Measurements from ENCODE around the gene CSNK2A3. TPM values are rescaled to one million over a fixed set of nuclear protein-coding genes. Genes with fewer than 3 reads are reported as not detected.
"Not testable (repeated sequence)": the region's sequence is repeated elsewhere in the genome, so short reads cannot be mapped to it uniquely, and the experiment has no call there.

The CSNK2A3 gene
- 1 to 10 TPM; 1.0 to 1.1 (median 1.1) TPM for total RNA-seq

DNA sequence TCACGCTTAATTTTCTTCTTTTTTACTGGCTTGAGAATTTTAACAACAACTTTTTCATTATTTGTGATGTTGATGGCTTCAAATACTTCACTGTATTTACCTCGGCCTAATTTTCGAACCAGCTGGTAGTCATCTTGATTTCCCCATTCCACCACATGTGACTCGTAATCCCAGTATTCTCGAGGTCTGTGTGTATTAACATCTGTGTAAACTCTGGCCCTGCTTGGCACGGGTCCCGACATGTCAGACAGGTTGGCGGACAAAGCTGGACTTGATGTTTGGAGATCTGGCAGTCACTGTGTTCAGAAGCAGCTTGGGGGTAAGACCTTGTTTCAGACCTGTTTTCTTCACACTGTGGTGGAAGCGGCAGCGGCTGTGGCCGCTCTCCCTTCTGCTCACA lies at the start of gene CSNK2A3:
TSS of gene CSNK2A3 (minus strand) at position 373 of the 400 bp plus-strand sequence. CDS start at position 242, 131 bp downstream.
- not testable (repeated sequence) for H3K4me1 Mint-ChIP-seq (ENCODE audit: low read depth); H3K9me3 Mint-ChIP-seq; H3K4me3 Mint-ChIP-seq; ATAC-seq; DNase-seq; H3K36me3 Mint-ChIP-seq (ENCODE audit: insufficient read depth)
- peaks cover 13% of the 10 kb centered on the region for H3K27me3 Mint-ChIP-seq (ENCODE audit: low read depth)

DNA sequence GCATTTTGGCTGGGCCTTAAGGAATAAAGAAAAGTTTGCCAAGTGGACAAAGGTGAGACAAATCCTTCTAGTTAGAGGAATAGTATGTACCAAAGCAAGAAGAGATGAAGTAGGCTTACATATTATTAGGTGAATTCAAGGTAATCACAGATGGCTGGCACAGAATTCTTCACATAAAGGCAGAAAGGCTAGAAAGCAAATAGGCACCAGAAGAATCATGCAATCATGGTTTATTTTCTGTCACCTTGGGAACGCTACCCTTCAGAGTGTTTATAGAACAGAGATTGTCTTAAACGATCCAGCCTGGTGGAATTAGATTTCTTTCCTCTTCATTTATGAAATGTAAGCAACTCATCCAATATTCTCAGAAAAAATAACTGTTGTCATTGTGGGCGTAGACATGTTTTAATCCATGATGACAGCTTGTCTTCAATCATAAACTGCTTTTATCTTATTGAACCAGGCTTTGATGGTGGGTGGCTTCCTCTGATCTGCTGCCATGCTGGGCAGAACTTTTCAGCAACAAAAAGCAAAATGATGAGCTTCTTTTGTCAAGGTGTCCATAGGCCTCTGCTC lies 49.0 kb upstream of the CSNK2A3 start:
- no peaks in the 10 kb centered on the region for H3K9me3 Mint-ChIP-seq
- ATAC-seq: no peak
- no peaks in the 10 kb centered on the region for H3K36me3 Mint-ChIP-seq (ENCODE audit: insufficient read depth)
- H3K4me3 Mint-ChIP-seq: no peak overlapping the region
- H3K27me3 Mint-ChIP-seq (ENCODE audit: low read depth): peaks cover 12% of the 10 kb centered on the region
- H3K4me1 Mint-ChIP-seq (ENCODE audit: low read depth): no peaks in the 10 kb centered on the region
- DNase-seq: no peak

DNA sequence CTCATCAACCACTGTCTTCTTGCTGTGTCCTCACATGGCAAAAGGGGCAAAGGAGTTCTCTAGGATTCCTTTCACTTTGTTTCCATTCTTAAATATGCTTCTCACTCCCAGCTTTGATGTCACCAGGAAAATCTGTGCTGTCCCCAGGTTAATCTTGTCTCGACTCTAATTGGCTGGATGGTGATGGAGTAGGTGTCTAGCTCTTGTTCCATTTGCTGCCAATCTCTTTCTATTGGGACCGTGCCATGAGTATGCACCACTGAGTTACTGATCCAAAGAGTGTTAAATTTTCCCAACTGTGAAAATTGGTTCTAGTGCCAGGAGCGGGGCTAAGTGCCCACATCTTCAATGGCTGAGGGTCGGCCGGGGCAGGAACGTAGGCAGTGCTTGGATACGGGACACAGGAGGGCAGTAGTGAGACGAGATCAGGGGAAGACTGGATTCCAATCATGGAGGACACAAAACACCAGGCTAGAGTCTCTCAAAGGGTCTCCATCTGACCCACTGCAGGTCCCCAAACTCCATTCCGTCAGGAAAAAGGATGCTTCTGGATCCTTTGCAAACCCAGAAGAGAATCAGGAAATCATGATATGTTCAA lies 47.7 kb upstream of the CSNK2A3 start:
- no peaks in the 10 kb centered on the region for H3K9me3 Mint-ChIP-seq
- H3K4me1 Mint-ChIP-seq (ENCODE audit: low read depth): no peaks in the 10 kb centered on the region
- H3K4me3 Mint-ChIP-seq: no peak overlapping the region
- H3K36me3 Mint-ChIP-seq (ENCODE audit: insufficient read depth): no peaks in the 10 kb centered on the region
- peaks cover 15% of the 10 kb centered on the region for H3K27me3 Mint-ChIP-seq (ENCODE audit: low read depth)
- ATAC-seq (no peak), DNase-seq (no peak)

DNA sequence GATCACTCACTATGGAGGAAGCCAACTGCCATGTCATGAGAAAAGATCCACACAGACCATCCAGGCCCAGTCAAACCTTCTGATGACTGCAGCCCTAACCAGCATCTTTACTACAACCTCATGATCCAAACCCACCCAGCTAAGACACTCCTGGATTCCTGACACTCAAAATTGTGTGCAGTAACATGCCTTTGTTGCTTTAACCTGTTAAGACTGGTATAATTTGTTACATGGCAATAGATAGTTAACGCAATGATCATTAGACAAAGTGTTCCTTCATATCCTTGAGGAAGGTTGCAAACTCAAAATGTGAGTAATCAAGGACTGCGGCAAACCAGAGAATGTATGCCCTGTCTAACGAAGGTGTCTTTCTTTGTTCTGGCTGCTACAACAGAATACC lies 47.1 kb upstream of the CSNK2A3 start:
- Mint-ChIP-seq H3K27me3 (ENCODE audit: low read depth) (peaks cover 15% of the 10 kb centered on the region), H3K9me3 (no peaks in the 10 kb centered on the region), H3K4me3 (no peak overlapping the region), H3K36me3 (ENCODE audit: insufficient read depth) (no peaks in the 10 kb centered on the region), H3K4me1 (ENCODE audit: low read depth) (no peaks in the 10 kb centered on the region)
- ATAC-seq: no peak
- no peak for DNase-seq

DNA sequence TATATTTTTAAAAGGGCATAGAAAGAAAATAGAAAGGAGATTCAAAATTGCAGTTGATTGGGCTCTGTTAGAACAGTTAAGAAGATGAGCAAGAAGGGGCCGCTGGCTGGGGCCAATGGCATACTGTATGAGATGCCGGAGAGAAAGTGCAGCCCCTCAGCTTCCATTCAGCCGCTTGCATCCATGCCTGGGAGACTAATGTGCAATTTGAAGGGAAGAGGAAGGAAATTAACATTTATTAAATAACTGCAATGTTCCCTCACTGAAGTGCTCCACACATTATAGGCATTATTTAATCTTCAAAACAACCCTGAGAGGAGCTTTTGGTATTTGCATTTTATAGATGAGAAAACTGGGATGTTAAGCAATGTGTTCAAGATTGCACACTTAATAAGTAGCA lies 44.7 kb upstream of the CSNK2A3 start:
- peaks cover 4% of the 10 kb centered on the region for H3K27me3 Mint-ChIP-seq (ENCODE audit: low read depth)
- H3K4me1 Mint-ChIP-seq (ENCODE audit: low read depth): no peaks in the 10 kb centered on the region
- H3K36me3 Mint-ChIP-seq (ENCODE audit: insufficient read depth): no peaks in the 10 kb centered on the region
- no peak for DNase-seq
- H3K4me3 Mint-ChIP-seq: no peak overlapping the region
- no peak for ATAC-seq
- H3K9me3 Mint-ChIP-seq: no peaks in the 10 kb centered on the region

DNA sequence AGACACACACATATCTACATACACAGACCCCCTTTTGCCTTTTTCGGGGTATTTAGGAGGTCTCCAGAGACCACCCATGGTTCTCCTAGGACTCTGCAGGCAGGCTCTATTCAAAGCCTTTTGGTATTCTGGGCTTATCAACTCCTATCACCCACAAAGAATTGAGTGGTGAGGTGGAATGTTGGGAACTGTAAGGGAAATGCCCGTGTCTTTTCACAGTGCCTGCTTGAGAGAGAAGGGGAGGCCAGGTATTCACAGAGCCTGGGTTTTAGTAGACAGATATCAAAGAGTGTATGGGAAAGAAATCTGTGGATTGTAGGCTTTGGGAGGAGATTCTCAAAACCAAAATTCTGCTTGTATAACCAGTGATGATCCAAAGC lies 44.0 kb upstream of the CSNK2A3 start:
- no peaks in the 10 kb centered on the region for H3K36me3 Mint-ChIP-seq (ENCODE audit: insufficient read depth)
- H3K27me3 Mint-ChIP-seq (ENCODE audit: low read depth): peaks cover 4% of the 10 kb centered on the region
- no peak for ATAC-seq
- DNase-seq: no peak
- no peak overlapping the region for H3K4me3 Mint-ChIP-seq
- no peaks in the 10 kb centered on the region for H3K4me1 Mint-ChIP-seq (ENCODE audit: low read depth)
- no peaks in the 10 kb centered on the region for H3K9me3 Mint-ChIP-seq

DNA sequence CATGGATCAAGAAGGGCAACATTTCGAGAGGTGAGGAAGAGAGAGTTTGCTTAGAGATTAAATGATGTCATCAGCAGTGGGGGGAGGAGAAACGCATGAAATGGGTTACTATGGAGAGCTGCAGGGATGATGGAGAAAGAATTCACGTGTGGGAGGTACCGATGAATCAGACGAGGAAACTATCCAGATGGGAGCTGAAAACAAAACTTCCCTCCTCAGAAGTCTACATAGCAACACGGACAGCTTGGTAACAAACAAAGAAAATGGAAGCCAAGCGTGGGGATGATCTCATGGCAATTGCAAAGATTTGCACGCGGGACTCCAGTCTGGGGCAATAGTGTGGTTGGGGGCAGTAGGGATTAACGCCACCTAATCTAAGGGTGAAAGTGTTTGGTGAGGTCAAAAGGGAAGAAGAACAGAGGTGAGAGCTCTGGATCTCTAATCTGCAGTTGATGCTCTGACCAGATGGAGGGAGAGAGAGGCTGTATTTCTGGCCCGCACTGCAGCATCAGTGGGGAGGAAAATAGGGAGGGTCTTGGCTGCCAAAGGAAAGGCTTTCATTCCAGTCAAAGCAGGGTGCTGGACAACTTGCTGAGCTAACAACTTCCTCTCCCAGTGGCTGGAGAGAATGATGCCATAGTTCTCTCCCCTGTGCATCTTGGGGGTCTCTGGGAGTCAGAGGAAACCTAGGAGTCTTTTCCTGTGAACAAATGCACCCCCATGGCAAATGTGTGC lies 43.4 kb upstream of the CSNK2A3 start:
- Mint-ChIP-seq H3K4me1 (ENCODE audit: low read depth) (no peaks in the 10 kb centered on the region), H3K4me3 (no peak overlapping the region), H3K9me3 (no peaks in the 10 kb centered on the region), H3K27me3 (ENCODE audit: low read depth) (peaks cover 4% of the 10 kb centered on the region), H3K36me3 (ENCODE audit: insufficient read depth) (no peaks in the 10 kb centered on the region)
- DNase-seq (no peak), ATAC-seq (no peak)

DNA sequence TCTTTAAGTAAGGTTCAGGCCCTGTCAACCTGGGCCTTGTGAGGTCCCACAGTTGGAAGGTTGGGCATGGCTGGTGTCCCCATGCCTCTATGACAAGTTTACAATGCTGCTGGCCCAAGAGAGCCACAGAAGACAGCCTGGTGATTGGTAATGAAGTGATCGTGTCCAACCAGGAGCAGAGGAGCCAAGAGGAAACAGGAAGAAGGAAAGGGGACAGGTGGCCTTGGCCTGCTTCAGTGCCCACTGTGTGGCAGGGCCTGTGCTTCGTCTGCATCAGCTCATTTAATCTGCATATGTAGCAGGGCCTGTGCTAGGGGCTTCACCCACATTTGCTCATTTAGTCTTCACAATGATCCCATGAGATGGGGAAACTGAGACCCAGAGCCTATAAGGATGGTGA lies 42.1 kb upstream of the CSNK2A3 start:
- Mint-ChIP-seq H3K4me1 (ENCODE audit: low read depth) (no peaks in the 10 kb centered on the region), H3K36me3 (ENCODE audit: insufficient read depth) (no peaks in the 10 kb centered on the region), H3K4me3 (no peak overlapping the region), H3K27me3 (ENCODE audit: low read depth) (peaks cover 4% of the 10 kb centered on the region), H3K9me3 (no peaks in the 10 kb centered on the region)
- no peak for ATAC-seq
- DNase-seq: no peak

DNA sequence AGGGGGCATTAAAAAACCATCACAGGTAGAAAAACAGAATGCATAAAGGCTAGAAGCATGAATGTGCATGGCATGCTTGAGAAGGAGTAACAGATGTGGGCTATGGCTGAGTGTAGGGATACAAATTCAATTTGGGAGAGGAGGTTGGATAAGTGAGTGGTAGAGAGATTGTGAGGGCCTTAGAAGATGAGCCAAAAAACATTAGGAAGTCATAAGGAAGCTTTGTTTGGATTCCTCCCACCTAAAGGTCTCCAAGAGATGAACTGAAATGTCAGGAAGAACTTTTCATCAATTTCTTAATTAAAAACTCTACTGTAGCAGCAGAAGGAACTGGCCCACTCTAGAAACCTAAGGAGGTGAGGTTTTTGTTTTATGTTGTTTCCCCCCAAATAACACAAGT lies 41.2 kb upstream of the CSNK2A3 start:
- no peaks in the 10 kb centered on the region for H3K9me3 Mint-ChIP-seq
- no peak for DNase-seq
- no peaks in the 10 kb centered on the region for H3K36me3 Mint-ChIP-seq (ENCODE audit: insufficient read depth)
- no peak for ATAC-seq
- no peaks in the 10 kb centered on the region for H3K4me1 Mint-ChIP-seq (ENCODE audit: low read depth)
- peaks cover 4% of the 10 kb centered on the region for H3K27me3 Mint-ChIP-seq (ENCODE audit: low read depth)
- no peak overlapping the region for H3K4me3 Mint-ChIP-seq

DNA sequence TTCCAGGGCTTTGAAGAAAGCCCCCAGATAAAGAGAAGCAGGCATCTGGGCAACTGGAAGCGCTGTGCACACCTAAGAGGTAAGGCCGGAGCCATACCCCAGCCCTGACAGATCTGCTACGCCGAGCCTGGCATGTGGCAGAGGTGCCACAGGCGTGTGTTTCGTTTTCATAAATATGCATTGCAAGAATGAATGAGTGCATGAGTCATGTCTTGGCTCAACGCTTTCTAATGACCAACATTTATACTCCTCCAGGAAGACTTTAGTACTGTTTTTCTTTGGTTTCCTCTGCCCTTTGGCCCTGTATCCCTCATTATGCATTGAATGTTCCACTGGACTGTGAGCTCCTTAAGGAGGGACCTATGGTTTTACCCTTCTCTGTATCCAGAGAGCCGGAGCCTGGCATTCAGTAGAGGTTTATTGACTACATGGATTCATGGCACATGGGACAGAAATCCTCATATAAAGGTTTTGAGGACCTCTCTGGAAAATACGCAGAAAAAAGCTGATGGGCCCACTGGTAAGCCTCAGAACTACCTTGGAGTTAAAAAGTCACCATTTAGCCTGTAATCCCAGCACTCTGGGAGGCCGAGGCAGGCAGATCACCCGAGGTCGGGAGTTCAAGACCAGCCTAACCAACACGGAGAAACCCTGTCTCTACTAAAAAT lies 38.9 kb upstream of the CSNK2A3 start:
- no peaks in the 10 kb centered on the region for H3K4me1 Mint-ChIP-seq (ENCODE audit: low read depth)
- H3K9me3 Mint-ChIP-seq: no peaks in the 10 kb centered on the region

DNA sequence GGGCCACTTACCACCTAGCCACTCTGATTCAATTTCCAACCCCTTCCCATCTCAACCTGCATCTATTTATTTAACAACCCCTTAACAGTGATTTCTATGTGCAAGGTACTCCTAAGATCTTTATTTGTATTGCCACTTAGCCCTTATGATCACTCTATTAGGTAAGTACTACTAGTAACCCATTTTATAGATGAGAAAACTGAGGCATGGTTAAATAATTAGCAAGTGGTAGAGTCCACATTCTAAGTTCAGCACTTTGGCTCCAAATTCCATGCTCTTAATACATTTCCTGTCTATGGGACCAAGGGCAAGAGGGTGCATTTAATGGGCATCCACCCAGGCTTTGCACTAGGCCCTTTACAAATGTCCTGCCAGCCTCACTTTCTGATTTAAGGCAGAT lies 38.1 kb upstream of the CSNK2A3 start:
- Mint-ChIP-seq H3K4me1 (ENCODE audit: low read depth) (no peaks in the 10 kb centered on the region), H3K27me3 (ENCODE audit: low read depth) (peaks cover 4% of the 10 kb centered on the region), H3K9me3 (no peaks in the 10 kb centered on the region), H3K36me3 (ENCODE audit: insufficient read depth) (no peaks in the 10 kb centered on the region), H3K4me3 (no peak overlapping the region)
- DNase-seq: no peak
- no peak for ATAC-seq

More for the DNA sequence above, 38.9 kb upstream of the CSNK2A3 start:
- H3K36me3 Mint-ChIP-seq (ENCODE audit: insufficient read depth): no peaks in the 10 kb centered on the region
- H3K4me3 Mint-ChIP-seq: no peak overlapping the region
- H3K27me3 Mint-ChIP-seq (ENCODE audit: low read depth): peaks cover 4% of the 10 kb centered on the region
- ATAC-seq: no peak
- no peak for DNase-seq

DNA sequence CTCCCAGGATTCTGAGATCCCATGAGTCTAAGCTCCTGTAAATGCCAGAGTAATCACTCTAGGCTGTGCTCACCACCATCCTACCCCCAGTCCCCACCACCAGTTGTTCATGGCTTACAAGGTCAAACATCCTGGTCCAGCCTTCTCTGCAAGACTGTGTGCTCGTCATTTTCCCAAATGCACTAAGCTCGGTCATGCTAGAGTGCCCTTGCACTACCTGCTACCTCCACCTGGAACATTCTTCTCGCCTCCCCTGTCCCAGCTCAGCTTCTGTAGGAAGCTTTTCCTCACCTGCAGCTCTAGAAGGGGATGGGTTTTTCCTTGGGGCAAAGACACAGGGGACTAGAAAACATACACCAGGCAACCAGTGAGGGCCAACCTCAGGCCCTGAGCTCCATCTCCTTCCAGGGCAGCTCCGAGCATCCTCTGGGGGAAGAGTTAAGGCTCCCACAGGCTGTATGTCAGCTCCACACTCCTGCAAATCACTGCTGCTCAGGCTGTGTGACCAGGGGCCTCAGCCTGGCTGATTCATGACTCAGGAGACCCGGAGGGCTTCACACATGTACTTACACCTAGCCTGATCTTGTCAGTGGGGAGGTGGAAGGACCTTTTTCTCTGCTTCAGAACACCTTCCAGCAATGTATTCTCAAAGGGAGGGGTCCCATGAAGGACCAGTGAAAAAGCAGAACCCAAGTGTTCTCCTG lies 37.2 kb upstream of the CSNK2A3 start:
- H3K27me3 Mint-ChIP-seq (ENCODE audit: low read depth): peaks cover 2% of the 10 kb centered on the region
- no peaks in the 10 kb centered on the region for H3K9me3 Mint-ChIP-seq
- no peaks in the 10 kb centered on the region for H3K36me3 Mint-ChIP-seq (ENCODE audit: insufficient read depth)
- H3K4me1 Mint-ChIP-seq (ENCODE audit: low read depth): no peaks in the 10 kb centered on the region
- DNase-seq (no peak), ATAC-seq (no peak)
- H3K4me3 Mint-ChIP-seq: no peak overlapping the region

DNA sequence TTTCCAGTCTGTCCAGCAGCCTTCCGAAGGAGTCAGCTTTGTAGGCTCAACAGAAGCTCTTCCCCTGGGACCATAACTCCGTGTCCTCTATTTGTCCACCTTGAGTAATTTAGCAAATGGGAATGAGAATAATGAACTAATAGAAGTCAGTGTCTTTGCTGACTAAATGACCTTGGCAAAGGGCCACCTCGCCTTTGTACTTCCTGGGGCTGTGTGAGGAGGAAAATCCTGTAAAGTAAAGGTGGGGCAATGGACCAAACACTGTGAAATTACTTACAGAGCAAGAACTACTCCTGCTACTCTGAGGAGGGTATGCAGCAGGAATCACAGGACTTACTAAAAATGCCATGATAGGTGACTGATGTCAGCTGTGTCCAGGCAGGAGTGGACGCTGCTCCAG lies 36.2 kb upstream of the CSNK2A3 start:
- no peaks in the 10 kb centered on the region for H3K36me3 Mint-ChIP-seq (ENCODE audit: insufficient read depth)
- ATAC-seq (no peak), DNase-seq (no peak)
- no peaks in the 10 kb centered on the region for H3K4me1 Mint-ChIP-seq (ENCODE audit: low read depth)
- no peaks in the 10 kb centered on the region for H3K9me3 Mint-ChIP-seq
- H3K27me3 Mint-ChIP-seq (ENCODE audit: low read depth): peaks cover 2% of the 10 kb centered on the region
- H3K4me3 Mint-ChIP-seq: no peak overlapping the region

DNA sequence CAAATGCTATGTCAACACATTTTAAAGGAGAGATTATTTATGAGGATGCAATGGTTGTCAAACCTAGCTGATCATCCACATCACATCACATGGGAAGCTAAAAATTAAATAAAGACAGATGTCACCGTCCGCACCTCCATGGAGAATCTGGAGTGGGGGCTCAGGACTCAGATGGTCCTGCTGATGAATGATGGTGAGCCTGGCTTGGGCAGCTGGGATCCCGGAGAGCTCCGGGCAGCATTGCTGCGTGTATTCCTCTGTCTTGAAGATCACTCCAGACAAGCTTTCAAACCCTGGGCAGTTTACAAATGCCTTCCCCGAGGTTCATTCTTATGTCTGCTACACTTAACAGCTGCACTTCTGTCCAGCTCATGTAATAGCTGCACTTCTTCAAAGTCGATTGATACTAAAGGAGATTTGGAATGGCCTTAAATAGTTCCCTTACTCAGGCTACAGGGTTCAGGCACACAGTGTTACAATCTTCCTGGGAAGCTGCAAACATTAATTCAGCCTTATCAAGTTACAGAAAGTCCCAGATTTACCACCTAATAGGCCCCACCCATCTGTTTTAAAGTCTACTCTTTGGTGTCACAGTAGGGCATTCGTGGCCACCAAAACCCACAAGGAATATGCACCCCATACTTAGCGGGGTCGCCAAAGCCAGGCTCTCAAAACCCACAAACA lies 34.7 kb upstream of the CSNK2A3 start:
- DNase-seq (no peak), ATAC-seq (no peak)
- Mint-ChIP-seq H3K4me3 (no peak overlapping the region), H3K9me3 (no peaks in the 10 kb centered on the region), H3K4me1 (ENCODE audit: low read depth) (no peaks in the 10 kb centered on the region), H3K27me3 (ENCODE audit: low read depth) (no peaks in the 10 kb centered on the region), H3K36me3 (ENCODE audit: insufficient read depth) (no peaks in the 10 kb centered on the region)

Data from activated T-cell treated with anti-CD3 and anti-CD28 coated beads, Interleukin-2, amount 50 U/mL, for 4 hours (primary cell).